ENCODE data around the gene AK4.

DNA sequence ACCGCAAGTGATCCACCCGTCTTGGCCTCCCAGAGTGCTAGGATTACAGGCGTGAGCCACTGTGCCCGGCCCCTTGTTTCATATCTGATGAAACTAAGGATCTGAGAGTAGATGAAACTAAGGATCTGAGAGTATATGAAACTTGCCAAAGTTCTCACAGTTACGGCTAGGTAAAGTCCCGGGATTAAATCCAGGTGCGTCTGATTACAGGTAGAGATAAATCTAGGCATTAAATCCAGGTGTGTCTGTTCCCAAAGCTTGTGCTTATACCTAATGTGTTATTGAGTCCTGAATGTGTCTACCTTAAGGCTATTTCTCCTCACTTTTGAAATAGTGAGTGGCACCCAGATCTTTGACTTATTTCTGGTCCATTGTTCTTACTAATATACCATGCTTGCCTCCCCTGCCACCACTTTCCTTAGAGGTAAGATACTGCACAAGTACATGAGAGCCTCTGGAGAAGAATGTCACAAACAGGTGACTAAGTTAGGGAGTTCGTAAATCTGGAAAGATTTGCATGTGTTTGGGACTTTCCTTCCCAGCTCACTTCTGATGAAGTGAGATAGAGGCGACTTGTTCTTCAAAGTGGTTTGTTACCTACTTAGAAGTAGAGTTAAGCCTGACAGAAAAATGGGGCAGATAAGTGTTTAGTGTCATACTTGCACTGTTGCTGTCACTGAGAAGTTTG, 66.5 kb downstream of the AK4 start:
- TF ChIP-seq POLR2AphosphoS5 (IDR thresholded peaks at IDR 0.05) = no peak
- TF ChIP-seq, protein P1, sequence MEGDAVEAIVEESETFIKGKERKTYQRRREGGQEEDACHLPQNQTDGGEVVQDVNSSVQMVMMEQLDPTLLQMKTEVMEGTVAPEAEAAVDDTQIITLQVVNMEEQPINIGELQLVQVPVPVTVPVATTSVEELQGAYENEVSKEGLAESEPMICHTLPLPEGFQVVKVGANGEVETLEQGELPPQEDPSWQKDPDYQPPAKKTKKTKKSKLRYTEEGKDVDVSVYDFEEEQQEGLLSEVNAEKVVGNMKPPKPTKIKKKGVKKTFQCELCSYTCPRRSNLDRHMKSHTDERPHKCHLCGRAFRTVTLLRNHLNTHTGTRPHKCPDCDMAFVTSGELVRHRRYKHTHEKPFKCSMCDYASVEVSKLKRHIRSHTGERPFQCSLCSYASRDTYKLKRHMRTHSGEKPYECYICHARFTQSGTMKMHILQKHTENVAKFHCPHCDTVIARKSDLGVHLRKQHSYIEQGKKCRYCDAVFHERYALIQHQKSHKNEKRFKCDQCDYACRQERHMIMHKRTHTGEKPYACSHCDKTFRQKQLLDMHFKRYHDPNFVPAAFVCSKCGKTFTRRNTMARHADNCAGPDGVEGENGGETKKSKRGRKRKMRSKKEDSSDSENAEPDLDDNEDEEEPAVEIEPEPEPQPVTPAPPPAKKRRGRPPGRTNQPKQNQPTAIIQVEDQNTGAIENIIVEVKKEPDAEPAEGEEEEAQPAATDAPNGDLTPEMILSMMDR (IDR thresholded peaks at IDR 0.05) = no peak
- no peak for TF ChIP-seq POLR2A (IDR thresholded peaks at IDR 0.05)

Data from gastroesophageal sphincter (tissue), 3 donors.